Activated T-helper 1 cell treated with anti-CD3 and anti-CD28 coated beads, Interleukin-2, amount 50 U/mL, for 16 hours (primary cell): Measurements from ENCODE around the gene SHISA5.
"Not testable (repeated sequence)": the region's sequence is repeated elsewhere in the genome, so short reads cannot be mapped to it uniquely, and the experiment has no call there.

Experiments
- DNase-seq, 2 donors: peaks; one replicate each; pipeline ENCODE4 v3.0.0-alpha.2; 2020; ENCODE audit warnings: low read depth in 1 of 2, low spot score in 1 of 2

The SHISA5 gene

DNA sequence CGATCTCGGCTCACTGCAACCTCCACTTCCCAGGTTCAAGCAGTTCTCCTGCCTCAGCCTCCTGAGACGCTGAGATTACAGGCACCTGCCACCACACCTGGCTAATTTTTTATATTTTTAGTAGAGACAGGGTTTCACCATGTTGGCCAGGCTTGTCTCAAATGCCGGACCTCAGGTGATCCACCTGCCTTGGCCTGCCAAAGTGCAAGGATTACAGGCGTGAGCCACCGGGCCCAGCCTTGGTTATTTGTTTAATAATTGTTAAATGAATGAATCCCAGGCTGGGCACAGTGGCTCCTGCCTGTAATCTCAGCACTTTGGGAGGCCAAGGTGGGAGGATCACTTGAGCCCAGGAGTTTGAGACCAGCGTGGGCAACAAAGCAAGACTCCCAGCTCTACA is 42.2 kb downstream of the SHISA5 start:
- not testable (repeated sequence) for DNase-seq

DNA sequence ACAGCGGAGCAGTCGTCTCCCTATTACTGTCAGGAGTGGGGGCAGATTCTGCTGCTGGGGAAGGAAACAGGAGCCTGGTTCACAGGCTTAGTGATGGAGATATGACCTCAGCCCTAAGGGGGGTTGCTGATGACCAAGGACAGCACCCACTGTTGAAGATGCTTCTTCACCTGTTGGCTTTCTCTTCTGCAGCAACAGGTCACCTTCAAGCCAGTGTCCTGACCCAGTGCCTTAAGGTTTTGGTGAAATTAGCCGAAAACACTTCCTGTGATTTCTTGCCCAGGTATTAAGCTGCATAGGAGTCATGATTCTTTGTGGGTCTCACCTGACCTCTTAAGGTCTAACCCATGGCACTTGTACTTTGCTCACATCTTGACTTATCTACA is 43.5 kb downstream of the SHISA5 start:
- DNase-seq, result no peak

DNA sequence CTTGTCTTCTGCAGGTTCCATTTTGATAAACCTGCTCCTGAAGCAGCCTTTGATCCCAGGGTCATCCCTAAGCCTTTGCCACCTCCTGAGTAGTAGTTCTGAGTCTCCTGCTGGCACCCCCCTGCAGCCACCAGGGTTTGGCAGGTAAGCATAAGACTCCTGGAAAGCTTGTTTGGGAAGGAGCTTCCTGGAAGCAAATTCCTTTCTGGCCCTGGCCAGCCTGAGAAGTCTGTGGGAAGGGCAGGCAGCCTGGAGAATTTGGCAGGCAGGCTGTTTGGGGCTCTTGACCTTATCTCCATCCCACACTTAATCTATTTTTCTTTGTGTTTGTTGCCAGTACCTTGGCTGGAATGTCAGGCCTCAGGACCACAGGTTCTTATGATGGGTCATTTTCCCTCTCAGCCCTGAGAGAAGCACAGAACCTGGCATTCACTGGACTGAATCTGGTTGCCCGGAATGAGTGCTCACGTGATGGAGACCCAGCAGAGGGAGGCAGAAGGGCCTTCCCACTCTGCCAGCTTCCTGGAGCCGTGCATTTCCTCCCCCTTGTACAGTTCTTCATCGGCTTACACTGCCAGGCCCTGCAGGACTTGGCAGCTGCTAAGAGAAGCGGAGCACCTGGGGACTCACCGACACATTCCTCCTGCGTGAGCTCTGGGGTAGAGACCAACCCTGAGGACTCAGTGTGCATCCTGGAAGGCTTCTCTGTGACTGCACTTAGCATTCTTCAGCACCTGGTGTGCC is 44.0 kb downstream of the SHISA5 start:
- DNase-seq, result no peak

DNA sequence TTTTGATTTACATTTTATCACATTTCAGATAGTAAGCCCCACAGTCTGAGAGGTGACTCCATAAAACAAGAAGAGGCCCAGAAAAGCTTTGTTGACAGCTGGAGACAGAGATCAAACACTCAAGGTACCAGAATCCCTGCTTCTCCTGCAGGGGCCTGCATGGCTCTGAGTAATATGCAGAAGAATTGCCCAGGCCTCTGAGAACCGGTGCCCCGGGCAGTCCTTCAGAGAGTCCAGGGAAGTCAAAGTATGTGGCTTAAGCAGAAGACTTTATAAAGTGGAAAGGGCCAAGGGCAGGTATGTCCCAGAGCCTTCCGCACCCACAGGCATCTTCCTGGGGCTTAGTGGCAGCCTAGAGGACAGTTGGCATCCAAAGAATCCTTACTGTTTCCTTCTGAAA is 44.6 kb downstream of the SHISA5 start:
- DNase-seq, result no peak

DNA sequence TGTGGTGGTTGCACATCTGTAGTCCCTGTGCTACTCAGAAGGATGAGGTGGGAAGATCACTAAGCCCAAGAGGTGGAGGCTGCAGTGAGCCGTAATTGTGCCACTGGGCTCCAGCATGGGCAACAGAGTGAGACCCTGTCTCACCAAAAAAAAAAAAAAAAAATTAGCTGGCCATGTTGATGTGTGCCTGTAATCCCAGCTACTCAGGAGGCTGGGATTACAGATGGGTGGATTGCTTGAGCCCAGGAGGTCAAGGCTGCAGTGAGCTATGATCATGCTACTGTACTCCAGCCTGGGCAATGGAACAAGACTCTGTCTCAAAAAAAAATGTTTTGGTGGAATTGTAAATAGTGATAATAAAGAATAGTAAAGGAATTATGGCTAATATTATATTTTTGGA is 47.5 kb downstream of the SHISA5 start:
- no peak for DNase-seq

DNA sequence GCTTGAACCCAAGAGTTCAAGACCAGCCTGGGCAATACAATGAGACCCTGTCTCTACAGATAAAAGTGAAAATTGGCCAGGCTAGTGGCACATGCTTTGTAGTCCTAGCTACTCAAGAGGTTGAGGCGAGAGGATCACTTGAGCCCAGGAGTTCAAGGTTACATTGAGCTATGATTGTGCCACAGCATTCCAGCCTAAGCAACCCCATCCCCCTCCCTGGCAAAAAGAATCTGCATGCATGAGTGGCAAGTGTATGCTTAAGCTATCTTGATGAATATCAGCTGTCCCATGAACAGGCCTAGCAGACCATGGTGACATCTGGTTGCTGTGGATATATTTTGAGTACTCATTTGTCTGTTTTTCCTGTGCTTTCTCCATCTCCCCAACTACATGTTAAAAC is 52.7 kb downstream of the SHISA5 start:
- no peak for DNase-seq

DNA sequence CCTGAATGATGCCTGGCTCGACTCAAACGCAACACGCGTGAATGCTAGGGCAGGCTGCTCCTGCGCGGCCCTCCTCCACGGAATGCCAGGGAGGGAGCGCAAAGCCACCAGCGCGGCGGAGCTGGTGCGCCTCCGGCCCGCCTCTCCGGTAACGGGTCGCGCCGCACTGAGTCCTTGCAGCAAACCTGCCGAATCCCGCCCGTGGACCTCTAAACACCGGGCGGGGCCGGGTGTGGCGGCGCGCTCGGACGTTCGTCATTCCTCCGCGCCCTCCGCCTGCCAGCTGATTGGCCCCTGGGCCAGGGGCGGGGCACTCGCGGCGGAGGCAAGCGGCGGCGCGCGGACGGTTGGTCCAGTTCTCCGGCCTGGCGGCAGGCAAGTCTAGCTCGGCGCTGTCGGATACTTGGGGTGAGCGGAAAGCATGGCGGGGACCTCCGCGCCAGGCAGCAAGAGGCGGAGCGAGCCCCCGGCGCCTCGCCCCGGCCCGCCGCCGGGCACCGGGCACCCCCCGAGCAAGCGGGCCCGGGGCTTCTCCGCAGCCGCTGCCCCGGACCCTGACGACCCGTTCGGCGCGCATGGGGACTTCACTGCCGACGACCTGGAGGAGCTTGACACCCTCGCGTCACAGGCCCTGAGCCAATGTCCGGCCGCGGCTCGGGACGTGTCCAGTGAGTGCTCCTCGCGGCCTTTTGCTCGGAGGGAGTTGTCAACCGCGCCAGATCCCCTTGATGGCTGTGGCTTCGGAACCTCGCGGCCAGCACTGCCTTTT is 57.4 kb downstream of the SHISA5 start, which contains the start of gene ATRIP:
ATRIP (plus strand) TSS at position 313 of the 769 bp plus-strand sequence; CDS start at position 422, 109 bp downstream.
- peak; percentile 68 to 84 for DNase-seq

DNA sequence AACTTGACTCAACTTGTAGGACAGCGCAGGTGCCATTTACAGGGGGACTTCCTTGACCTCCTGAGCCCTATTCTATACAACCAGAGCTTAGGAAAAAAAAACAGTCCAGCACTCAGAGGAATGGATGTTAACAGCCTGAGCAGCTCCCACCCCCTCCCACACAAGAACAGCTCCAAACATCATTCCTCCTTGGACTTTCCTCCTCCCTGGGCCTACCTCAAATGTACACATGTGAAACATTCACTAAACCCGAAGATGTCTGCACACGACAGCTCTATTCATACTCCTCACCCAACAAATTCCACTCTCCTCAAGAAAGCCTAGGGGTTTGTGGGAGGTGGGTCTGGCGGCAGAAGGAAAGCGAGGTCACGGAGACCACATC is 57.9 kb downstream of the SHISA5 start:
- no peak for DNase-seq

DNA sequence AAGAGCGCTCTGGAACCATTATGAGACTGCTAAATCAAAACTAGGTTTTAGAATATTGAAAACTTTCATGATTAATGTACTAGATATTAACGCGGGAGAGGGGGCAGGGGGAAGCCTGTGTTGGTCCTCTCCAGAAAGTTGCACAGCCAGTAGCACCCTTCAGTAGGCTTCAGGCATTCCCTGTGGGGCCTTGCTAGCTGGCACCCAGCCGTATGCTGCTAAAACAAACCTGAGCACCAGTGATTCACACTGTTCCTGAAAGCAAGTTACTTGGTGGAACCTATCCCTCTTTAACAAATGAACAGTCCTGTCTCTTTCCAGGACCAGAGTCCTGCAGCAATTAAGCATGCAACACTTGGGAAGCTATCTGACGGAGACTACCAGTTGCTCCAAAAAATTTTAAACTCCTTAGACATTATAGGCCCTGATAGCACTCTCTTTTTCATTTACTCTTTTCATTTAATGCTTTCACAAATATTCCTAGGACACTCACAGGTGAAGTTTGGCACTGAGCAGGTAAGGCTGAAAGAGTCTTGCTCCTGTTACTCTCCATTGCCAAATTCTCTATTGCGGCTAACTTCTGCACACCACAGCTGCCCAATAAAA is 58.6 kb downstream of the SHISA5 start:
- no peak for DNase-seq

DNA sequence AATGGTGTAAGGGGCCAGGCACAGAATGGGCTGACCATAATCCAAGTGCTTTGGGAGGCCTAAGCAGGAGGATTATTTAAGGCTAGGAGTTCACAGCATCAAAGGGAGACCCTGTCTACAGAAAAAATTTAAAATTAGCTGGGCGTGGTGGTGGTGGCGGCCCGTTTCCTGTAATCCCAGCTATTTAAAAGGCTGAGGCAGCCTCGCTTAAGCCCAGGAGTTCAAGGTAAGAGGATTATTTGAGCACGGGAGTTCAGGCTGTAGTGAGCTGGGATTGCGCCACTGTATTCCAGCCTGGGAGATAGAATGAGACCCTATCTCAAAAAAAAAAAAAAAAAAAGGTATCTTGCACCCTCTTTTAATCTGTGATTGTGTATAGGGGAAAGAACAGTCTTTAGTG is 62.0 kb downstream of the SHISA5 start:
- no peak for DNase-seq

DNA sequence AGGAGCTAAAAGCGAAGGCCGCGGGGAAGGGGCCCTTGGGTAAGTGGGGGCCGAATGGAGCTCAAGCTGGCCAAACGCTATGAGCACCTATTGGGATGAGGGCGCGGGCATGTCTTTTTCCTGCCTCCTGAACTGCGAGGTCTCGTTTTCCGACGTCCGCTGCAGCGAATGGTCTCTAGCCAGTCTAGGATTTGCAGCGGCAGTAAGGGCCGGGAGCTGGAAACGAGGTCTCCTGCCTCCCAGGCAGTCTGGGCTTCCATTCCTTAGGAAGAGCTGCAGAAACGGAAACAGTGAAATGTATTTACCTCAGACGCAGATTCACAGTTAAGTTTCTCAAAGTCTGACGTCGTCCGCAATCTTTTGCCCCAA is 63.4 kb downstream of the SHISA5 start:
- no peak for DNase-seq

DNA sequence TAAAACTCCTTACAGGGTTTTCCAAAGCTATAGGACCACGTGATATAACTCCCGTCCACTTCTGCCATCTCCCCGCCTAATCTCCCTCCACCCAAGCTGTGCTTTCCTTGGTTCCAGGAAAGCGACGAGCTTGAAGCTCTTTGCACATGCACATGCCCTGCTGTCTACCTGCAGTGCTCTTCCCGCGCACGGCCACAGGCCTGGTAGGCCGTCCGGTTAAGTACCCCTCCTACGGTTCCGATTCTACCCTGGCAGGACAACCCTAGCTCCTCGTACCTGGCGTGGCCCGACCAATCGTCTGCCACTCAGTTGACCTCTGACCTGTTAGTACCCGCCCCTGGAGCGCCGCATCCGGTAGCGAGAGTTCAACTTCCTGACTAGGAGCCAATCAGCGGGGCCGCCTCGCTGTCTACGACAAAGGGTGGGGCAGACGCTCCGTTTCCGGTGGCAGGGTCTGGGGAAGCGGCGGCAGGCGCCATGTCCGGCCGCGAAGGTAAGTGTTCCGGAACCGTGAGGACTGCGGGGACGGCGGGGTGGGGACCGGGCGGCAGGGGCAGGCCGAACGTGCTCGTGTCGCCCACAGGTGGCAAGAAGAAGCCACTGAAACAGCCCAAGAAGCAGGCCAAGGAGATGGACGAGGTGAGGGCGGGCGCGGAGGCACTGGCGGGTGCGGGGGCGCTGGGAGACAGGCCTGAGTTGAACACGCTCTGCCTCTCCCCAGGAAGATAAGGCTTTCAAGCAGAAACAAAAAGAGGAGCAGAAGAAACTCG is 64.0 kb downstream of the SHISA5 start, which contains the start of the genes CCDC51 and TMA7:
CCDC51 (minus strand) TSS at position 300 of the 770 bp plus-strand sequence. CDS start 4,991 bp downstream, outside the sequence.
TMA7 (plus strand) TSS at position 438 of the 770 bp plus-strand sequence; CDS start at position 478, 40 bp downstream.
- DNase-seq, result peak; percentile 97

DNA sequence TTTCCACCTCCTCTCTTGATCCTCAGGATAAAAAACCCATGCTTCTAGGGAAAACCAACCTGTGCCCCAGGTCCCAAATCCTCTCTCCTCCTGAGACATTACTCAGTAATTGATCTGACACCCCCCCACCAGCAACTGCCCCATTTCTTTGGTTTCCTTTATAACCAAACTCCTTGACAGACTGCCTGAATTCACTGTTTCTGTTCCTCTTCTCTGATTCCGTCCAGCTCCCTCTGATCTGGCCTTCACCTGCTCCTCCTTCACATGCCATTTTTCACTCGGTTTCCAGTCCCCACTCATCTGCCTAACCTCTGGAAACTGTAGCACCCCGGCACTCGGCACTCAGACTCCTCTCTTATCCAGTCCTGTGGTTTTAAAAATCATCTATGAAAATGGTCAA is 66.2 kb downstream of the SHISA5 start:
- DNase-seq, result no peak

DNA sequence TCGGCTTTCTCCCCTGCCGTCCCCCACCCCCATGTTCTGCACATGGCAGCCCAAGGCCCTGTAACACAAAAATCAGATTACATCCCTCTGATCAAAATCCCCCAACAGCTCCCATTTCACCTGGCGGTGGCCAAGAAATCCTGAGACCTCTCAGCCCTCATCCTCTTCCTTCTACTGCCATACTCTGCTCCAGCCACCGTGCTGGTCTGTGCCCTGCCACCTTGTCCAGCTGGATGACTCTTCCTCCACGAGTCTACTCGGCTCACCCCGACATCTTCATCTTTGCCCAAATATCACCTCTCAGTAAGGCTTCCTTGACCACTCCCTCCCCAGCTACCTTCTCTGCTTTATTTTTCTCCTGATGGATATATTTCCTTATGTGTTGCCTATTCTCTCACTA is 67.1 kb downstream of the SHISA5 start:
- DNase-seq, result no peak

DNA sequence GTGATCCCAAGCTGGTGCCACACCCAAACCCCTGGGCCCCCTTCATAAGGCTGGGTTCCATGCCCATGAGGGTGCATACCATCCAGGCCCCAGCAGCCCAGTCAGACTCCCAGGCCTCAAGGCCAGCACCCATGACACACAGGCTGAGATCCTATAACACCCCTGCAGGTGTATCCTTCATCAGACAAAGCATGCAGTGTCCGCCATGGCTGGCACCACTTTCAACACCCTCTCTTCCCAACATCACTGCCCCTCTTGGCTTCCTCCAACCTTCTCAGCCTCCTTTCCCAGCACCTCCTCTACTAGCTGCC is 67.5 kb downstream of the SHISA5 start:
- no peak for DNase-seq

DNA sequence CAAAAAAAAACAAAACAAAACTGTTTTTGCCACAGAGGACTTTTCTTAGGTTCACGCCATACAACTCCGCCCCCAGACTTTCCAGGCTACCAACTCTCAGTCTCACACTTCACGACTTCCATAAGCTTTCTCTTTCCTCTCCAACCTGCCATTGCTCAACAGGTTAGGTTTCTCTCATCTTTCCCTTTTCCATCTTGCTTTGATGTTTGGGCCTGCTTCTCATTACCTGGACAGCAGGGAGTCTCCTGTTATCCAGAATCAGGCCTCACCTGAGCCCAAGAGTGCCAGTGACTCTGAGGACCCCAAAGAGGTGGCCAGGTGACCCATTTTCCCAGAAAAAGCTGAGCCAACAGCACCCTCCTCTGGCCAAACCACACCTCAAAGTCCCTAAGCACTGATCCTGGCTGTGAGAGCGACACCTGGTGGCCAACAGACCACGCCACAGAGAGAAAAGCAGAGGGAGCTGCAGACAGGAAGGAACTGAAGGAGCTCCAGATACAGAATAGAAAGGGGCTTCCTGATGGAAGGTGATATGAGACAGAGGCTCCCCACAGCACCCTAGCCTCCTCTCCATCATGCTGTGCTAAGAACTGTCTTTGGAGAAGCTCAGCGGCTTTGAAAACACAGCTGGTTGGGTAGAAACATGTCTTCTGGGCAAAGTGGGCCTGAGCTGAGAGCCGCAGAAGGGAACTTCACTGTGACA is 68.0 kb downstream of the SHISA5 start:
- peak; percentile 77 to 79 for DNase-seq

DNA sequence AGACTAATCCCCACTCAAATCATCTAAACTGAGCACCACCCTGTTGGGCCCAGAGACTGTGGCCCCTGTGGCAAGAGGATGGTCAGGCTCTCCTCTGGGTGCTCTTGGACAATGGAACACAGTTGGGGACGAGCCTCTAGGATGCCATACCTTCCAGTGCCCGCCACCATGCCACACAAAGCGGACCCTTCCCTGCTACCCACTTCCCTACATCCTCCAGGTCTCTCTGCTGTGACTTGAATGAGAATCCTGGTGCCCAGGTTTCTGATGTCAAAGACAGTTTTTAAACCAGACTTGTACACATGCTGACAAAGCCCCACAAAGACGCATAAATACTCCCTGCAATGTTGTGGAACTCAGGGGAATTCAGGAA is 68.8 kb downstream of the SHISA5 start:
- no peak for DNase-seq

DNA sequence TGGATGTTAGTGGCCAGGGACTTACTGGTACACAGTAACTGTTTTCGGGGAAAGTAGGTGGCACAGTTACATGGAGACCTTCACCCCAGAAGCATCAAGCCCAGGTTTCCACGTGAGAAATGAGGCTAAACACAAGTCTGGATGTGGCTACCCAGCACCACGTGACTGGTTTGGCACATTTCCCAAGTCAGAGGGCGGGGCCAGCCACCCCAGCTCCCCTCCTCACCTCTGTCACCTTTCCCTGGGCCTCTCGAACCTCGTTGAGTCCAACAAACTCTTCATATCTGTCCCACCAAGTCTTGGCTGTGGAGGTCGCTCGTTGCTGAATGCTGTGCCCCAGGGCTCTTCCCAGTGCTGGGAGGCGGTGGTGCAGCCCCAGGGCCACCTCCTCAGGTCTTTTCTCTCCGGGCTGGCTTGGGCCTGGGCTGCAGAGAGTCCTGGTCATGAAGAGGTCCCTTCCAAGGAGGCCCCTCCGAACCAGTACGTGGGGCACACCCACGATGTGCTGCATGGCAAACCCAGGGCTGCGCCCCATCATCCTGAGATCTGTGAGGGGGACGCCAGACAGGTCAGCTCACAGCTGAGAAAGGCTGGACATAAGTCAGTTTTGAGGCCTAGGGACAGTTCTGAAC is 69.3 kb downstream of the SHISA5 start:
- no peak for DNase-seq

DNA sequence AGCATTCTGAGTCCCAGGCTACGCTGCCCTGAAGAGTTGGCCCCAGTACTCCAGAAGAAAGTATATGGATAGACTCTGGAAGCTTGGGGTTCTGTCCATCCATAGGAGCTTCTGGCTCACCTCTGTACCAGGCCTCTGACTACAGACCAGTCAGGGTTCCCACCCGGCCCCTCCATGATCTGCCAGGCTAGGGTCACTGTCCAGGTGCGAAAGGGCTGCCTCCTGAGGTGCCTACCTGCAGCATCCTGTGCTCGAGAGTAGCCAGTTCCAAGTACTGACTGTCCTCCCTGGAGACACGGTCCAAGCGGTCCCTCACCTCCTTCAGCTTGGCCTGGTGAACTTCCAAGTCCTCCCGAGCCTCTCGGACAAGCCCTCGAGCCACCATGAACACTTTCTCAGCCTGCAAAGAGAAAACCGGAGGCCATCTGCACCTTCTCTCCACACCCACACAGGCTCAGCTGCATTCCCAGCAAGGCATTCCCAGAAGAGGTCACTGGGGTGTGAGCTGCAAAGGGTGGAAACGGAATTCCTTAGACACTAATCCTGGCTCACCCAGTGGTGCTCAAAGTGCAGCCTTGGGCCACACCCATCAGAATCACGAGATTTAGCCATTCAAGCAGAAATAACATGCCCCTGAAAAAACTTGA is 70.4 kb downstream of the SHISA5 start:
- DNase-seq, result no peak
